HG03565 (cell line): Measurements from ENCODE around the gene B3GNT9.
A peak's percentile ranks its signal among the peaks of the same experiment; 100 is the strongest.

Source experiments
- ATAC-seq: cut with Tn5 transposase; IDR thresholded peaks from one replicate; pipeline ENCODE4 v1.9.1; 2021; ENCODE audit warnings: mild to moderate bottlenecking, moderate library complexity; ENCODE audit not compliant: unreplicated experiment

The B3GNT9 gene

GRCh38 chr16:67169642-67170167, 18.9 kb upstream of the B3GNT9 start:
- no peak for ATAC-seq

DNA sequence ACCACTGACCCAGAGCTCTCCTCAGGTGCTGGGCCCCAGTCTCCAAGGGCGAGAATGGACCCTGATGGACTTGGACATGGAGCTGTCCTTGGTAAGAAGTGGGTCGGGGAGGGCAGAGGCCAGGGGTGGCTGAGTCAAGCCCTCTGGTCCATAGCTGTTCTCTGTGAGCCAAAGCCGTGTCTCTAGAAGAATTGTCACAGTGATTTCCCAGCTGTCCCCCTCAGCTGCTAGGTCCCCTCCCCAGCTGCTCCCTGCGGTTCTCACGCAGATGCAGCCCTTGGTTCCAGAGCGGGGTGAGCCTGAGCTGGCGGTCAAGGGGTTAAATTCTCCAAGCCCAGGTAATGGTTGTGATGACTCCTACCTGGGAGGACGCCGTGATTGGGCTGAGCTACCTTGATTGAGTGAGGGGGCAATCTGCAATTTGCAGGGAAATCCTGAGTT, 18.2 kb upstream of the B3GNT9 start:
- ATAC-seq: no peak

DNA sequence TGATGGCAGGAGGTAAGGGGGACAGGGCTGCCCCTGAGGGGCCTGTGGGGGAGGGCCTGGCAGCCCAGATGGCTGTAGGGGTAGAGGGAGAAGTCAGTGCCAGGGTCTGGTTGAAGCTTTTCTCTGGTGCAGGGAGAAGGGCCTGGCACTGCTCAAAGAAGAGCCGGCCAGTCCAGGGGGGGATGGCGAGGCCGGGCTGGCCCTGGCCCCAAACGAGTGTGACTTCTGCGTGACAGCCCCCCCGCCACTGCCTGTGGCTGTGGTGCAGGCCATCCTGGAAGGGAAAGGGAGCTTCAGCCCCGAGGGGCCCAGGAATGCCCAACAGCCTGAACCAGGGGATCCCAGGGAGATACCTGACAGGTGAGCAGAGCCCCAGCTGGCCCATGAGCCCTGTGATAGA, 16.8 kb upstream of the B3GNT9 start:
- ATAC-seq: no peak

- no peak for ATAC-seq
Measured at GRCh38 chr16:67166598-67167168, 15.9 kb upstream of the B3GNT9 start.

DNA sequence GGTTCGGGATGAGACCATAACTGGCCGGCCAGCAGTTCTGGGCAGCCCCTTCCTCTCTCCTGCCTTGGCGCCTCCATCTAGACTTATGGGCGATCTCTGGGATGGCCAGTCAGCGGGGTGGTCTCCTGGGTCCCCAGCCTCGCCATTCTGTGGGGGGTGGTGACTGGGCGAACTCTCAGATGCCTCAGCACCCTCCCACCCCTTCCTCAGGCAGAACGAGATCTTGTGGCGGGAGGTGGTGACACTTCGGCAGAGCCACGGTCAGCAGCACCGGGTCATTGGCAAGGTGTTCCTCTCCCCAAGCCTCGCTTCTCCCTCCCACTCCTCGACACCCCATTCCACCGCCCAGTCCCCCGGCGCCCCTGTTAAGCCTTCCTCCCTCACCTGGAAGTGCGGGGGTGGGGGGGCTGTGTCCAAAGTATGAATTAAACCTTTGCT, 15.3 kb upstream of the B3GNT9 start:
- no peak for ATAC-seq

DNA sequence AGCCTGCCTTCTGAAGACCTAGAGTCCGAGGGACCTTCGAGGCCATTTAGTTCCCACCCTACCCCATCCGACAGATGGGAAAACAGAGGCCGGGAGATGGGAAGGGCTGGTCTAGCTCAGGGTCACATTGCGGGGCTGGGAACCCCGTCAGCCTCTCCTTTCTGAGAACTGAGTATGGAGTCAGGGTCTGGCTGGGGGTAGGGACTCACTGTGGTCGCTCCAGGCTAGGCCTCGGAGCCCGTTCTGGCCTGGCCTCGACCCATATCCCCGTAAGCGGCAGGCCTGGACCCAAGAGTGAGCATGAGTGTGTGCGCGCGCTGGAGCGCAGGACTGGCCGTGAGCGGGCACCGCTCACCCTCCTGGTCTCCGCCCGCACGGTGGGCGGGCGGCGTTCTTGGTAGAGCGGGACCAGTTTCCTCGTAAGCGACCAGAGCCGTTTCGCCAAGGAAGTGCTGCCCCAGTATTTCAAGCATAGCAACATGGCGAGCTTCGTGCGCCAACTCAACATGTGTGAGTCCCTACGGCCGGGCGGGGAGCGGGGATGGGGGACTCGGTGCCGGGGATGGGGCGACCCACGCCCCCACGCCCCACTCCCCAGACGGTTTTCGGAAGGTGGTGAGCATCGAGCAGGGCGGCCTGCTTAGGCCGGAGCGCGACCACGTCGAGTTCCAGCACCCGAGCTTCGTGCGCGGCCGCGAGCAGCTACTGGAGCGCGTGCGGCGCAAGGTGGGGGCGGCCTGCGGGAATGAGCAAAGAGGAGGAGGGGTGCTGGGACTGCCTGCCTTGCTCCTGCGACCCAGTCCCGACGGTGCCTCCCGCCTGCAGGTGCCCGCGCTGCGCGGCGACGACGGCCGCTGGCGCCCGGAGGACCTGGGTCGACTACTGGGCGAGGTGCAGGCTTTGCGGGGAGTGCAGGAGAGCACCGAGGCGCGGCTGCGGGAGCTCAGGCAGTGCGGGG, 14.6 kb upstream of the B3GNT9 start:
- no peak for ATAC-seq

DNA sequence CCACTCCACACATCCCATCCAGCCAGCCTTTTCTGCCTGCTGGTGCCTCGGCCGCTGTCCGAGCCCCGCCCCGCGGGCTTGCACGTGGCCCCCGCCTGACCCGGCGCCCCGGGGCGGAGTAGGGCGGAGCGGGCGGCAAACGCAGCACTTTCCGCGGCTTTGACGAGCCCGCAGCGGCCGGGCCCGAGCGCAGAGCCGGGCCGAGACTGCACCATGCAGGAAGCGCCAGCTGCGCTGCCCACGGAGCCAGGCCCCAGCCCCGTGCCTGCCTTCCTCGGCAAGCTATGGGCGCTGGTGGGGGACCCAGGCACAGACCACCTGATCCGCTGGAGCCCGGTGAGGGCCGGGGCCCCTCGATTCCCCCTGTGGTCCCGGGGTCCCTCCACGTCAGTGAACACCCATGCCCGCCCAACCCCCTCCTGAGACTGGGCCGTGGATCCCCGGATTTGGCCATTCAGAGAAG, 13.8 kb upstream of the B3GNT9 start, which contains the start of gene HSF4:
Gene HSF4, plus strand, starts transcription at position 147 of the 463 bp plus-strand sequence. Its CDS starts 67 bp downstream, at position 214.
- ATAC-seq: no peak

DNA sequence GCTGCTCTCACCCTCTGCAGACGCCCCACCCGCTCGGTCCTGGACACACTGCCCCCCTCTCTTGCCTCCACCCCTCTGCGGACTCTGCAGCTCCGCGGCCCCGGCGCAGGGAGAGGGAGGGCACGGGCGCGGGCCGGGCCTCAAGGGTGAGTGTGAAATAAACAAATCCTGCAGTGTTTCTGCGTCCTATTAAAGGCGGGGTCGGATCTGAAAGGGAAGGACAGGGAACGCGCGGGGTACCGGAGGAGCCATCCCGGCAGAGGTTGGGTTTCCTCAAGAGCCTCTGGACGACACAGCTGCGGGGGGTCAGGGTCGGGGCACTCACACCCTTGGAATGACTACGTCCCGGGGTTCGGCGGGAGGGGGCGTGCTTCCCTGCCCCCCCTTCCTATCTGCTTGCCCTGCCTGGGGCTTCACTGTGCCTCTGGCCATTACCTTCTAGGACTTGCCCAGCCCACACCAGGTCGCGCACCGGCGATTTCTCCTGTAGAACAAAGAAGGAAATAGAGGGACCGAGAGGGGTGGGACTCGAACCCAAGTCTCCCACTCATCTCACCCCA, 13.3 kb upstream of the B3GNT9 start:
- no peak for ATAC-seq

DNA sequence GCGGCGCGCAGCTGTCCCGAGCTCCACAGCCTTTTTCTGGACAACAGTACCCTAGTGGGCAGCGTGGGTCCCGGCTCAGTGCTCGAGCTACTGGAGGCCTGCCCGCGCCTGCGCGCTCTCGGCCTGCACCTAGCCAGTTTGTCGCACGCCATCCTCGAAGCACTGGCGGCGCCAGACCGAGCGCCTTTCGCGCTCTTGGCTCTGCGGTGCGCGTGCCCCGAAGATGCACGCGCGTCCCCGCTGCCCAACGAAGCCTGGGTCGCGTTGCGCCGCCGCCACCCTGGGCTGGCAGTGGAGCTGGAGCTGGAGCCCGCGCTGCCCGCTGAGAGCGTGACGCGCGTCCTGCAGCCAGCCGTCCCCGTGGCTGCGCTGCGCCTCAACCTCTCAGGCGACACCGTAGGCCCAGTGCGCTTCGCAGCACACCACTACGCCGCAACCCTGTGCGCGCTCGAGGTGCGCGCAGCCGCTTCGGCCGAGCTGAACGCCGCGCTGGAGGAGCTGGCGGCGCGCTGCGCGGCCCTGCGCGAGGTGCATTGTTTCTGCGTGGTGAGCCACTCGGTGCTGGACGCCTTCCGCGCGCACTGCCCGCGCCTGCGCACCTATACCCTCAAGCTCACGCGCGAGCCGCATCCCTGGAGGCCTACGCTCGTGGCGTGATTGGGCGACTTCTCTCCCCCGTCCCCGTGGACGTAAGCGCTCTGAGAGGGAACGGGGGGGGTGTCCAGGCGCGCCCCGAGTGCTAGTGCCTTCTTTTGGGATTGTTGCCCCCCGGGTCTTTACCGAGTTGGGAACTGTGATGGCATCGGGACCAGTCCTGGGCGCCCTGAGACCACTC, 12.6 kb upstream of the B3GNT9 start:
- ATAC-seq: no peak

GRCh38 chr16:67162506-67163163, 11.8 kb upstream of the B3GNT9 start:
- ATAC-seq: no peak

GRCh38 chr16:67161595-67162058, 10.8 kb upstream of the B3GNT9 start:
- ATAC-seq: no peak

DNA sequence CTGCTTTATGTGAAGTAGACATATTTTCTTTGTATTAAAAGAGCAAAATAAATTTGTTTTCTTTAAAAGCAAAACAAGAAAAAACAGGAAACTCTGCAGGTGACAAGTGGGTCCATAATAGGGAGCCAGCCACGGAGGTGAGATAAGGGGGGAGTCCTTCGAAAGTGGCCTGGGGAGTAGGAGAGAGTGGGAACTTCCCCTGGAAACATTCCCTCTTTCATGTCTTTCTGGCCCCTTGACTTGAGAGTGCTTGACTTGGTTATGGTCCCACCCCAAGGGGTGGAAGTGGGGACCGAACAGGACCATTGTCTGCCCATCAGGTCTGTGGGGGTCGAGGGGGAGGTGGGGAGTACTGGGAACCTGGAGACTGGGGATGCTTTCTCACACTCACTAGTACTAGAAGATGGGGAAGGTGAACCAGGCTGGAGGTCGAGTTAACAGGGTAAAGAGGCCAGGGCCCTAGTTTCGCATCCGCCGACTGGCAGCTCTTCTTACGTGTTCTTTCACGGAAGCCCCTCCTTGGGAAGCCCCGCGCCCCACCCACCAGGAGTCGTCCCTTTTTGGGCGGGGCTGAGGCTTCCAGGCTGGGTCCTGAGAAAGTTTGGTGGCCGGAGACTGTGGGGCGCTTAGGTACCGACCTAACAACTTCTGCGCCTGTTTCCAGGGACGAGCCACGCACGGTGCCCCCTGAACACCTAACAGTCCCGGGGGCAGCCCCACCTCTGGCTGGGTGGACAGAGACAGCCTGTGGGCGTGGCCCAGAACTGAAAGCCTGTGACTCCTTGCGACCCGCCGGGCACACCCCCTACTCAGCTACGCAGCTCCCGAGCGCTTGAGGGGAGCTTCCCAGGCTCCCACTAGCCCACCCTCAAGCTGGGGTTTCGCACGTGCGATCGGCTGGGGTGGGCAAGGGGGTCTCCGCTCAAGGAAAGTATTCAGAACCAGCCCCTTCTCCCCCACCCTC, 8.1 kb upstream of the B3GNT9 start:
- ATAC-seq: peak; percentile 19

GRCh38 chr16:67157892-67158635, 7.3 kb upstream of the B3GNT9 start:
- ATAC-seq: no peak

GRCh38 chr16:67157106-67157748, 6.4 kb upstream of the B3GNT9 start:
- ATAC-seq: no peak

DNA sequence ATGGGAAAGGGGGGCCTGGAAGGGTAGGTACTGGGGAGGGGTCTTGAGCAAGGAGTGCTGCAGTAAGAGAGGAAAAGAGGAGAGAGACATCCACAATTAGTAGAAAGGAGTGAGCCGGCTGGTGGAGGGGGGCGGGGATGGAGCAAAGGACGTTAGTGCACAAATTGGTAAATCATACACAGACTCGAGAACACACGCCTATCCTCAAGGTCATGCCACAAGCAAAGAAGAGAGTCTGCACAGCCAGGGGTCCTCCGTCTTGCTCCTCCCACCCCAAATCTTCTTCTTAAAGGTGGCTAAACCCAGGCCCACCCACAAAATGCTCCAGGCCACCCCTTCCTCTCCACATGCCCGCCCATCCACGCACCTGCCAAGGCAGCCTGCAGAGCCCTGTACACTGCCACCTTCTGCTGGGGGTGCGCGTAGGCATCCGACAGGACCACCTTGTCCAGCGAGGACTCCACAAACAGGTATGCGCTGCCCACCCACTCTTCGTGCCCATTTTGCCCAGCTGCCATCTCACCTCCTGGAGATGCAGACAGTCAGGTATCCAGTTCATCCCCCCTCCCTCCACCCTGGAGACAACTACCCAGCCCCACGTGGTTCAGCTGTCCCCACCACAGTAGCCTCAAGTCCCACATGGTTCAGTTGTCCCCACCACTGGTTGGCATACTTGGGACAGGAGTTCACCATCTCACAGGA, 5.5 kb upstream of the B3GNT9 start:
- no peak for ATAC-seq

GRCh38 chr16:67155295-67156142, 4.7 kb upstream of the B3GNT9 start:
- ATAC-seq: peak; percentile 28
